ENCODE measurements around the gene DOCK2. TPM values are rescaled to one million over a fixed set of nuclear protein-coding genes. Genes with fewer than 3 reads are reported as not detected.

DOCK2 gene
- polyA plus RNA-seq, 1 of the 3 experiments (the other 2 are of a cell fraction), result 3.8 TPM

DNA sequence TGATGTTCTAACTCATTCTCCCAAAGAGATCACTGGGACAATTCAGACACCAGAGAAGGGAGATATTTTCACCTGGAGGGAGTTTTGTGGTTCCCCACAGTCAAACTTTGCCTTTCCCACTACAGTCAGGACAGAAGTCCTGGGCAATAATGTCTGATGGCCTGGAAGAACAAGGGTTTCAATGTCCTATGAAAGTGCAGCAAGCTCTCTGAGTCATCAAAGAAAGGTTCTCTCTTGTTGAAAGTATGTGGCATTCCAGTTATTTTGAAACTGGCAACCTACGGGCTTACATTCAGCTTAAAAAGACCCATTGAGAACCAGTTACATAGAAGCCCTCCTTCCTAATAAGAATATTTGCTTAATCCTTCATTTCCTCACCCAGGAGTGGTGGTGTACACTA lies 239.3 kb downstream of the DOCK2 start:
- no peak for TF ChIP-seq GABPA (IDR thresholded peaks at IDR 0.05; ENCODE audit: low read depth)
- TF ChIP-seq RAD21 (IDR thresholded peaks at IDR 0.05; ENCODE audit: low read length), result no peak
- no peak for TF ChIP-seq GATA2 (CRISPR knock-in tag; IDR thresholded peaks at IDR 0.05)
- no peak for TF ChIP-seq POLR2AphosphoS5 (IDR thresholded peaks at IDR 0.05; ENCODE audit: low read depth, low read length)
- TF ChIP-seq RCOR1 (IDR thresholded peaks at IDR 0.05; ENCODE audit: low read length), result no peak
- TF ChIP-seq, protein P1, sequence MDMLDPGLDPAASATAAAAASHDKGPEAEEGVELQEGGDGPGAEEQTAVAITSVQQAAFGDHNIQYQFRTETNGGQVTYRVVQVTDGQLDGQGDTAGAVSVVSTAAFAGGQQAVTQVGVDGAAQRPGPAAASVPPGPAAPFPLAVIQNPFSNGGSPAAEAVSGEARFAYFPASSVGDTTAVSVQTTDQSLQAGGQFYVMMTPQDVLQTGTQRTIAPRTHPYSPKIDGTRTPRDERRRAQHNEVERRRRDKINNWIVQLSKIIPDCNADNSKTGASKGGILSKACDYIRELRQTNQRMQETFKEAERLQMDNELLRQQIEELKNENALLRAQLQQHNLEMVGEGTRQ (IDR thresholded peaks at IDR 0.05; ENCODE audit: borderline replicate concordance, low read depth, low read length), result no peak
- TF ChIP-seq TAF1 (IDR thresholded peaks at IDR 0.05; ENCODE audit: borderline replicate concordance, low read depth, low read length), result no peak
- no peak for TF ChIP-seq RFX5 (IDR thresholded peaks at IDR 0.05; ENCODE audit: low read length)
- TF ChIP-seq SIN3A (IDR thresholded peaks at IDR 0.05; ENCODE audit: borderline replicate concordance, low read depth, low read length), result no peak
- TF ChIP-seq, protein P2, sequence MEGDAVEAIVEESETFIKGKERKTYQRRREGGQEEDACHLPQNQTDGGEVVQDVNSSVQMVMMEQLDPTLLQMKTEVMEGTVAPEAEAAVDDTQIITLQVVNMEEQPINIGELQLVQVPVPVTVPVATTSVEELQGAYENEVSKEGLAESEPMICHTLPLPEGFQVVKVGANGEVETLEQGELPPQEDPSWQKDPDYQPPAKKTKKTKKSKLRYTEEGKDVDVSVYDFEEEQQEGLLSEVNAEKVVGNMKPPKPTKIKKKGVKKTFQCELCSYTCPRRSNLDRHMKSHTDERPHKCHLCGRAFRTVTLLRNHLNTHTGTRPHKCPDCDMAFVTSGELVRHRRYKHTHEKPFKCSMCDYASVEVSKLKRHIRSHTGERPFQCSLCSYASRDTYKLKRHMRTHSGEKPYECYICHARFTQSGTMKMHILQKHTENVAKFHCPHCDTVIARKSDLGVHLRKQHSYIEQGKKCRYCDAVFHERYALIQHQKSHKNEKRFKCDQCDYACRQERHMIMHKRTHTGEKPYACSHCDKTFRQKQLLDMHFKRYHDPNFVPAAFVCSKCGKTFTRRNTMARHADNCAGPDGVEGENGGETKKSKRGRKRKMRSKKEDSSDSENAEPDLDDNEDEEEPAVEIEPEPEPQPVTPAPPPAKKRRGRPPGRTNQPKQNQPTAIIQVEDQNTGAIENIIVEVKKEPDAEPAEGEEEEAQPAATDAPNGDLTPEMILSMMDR (IDR thresholded peaks at IDR 0.05), result no peak
- TF ChIP-seq RXRA (IDR thresholded peaks at IDR 0.05; ENCODE audit: borderline replicate concordance, low read depth), result no peak
- no peak for TF ChIP-seq CHD2 (IDR thresholded peaks at IDR 0.05; ENCODE audit: low read length, partially characterized antibody)
- no peak for TF ChIP-seq FOXM1 (IDR thresholded peaks at IDR 0.05; ENCODE audit: low read depth)
- no peak for TF ChIP-seq EZH2phosphoT487 (IDR thresholded peaks at IDR 0.05; ENCODE audit: borderline replicate concordance, low read depth)
- no peak for TF ChIP-seq JUND (IDR thresholded peaks at IDR 0.05)
- TF ChIP-seq, protein P3, sequence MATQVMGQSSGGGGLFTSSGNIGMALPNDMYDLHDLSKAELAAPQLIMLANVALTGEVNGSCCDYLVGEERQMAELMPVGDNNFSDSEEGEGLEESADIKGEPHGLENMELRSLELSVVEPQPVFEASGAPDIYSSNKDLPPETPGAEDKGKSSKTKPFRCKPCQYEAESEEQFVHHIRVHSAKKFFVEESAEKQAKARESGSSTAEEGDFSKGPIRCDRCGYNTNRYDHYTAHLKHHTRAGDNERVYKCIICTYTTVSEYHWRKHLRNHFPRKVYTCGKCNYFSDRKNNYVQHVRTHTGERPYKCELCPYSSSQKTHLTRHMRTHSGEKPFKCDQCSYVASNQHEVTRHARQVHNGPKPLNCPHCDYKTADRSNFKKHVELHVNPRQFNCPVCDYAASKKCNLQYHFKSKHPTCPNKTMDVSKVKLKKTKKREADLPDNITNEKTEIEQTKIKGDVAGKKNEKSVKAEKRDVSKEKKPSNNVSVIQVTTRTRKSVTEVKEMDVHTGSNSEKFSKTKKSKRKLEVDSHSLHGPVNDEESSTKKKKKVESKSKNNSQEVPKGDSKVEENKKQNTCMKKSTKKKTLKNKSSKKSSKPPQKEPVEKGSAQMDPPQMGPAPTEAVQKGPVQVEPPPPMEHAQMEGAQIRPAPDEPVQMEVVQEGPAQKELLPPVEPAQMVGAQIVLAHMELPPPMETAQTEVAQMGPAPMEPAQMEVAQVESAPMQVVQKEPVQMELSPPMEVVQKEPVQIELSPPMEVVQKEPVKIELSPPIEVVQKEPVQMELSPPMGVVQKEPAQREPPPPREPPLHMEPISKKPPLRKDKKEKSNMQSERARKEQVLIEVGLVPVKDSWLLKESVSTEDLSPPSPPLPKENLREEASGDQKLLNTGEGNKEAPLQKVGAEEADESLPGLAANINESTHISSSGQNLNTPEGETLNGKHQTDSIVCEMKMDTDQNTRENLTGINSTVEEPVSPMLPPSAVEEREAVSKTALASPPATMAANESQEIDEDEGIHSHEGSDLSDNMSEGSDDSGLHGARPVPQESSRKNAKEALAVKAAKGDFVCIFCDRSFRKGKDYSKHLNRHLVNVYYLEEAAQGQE (IDR thresholded peaks at IDR 0.05; ENCODE audit: low read depth, low read length), result no peak
- TF ChIP-seq NRF1 (IDR thresholded peaks at IDR 0.05; ENCODE audit: low read depth, low read length), result no peak
- no peak for TF ChIP-seq MXI1 (IDR thresholded peaks at IDR 0.05; ENCODE audit: low read depth, low read length)
- TF ChIP-seq, protein P4, sequence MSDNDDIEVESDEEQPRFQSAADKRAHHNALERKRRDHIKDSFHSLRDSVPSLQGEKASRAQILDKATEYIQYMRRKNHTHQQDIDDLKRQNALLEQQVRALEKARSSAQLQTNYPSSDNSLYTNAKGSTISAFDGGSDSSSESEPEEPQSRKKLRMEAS (IDR thresholded peaks at IDR 0.05; ENCODE audit: low read depth), result no peak
- no peak overlapping the region for H3K9ac ChIP-seq
- H3K4me2 ChIP-seq, result no peak overlapping the region
- DNase-seq, result no peak
- 78% methylated on average over 1 of the region's 1 CpG for WGBS (ENCODE audit: low lambda C conversion rate)
- no peaks in the 10 kb centered on the region for H4K20me1 ChIP-seq (ENCODE audit: insufficient read depth)
- POLR2A ChIA-PET, result no interaction called here
- H3K27ac ChIP-seq (ENCODE audit: low read depth in 2 of 2, low read length in 1 of 2), result no peak overlapping the region; a peak in 1 of 4 replicates
- no peaks in the 10 kb centered on the region for H3K9me2 ChIP-seq
- no peak overlapping the region for H2AFZ ChIP-seq (ENCODE audit: low read depth)
- CTCF ChIA-PET, result interaction anchor here (1.6 kb wide), 1 partner anchor 104 kb away, joined by 4 read pairs; the partner anchor contains the start of gene INSYN2B
- no peaks in the 10 kb centered on the region for H3K9me3 ChIP-seq
- H3F3A ChIP-seq (replicated peaks; ENCODE audit: insufficient read depth), result no peaks in the 10 kb centered on the region
- no peaks in the 10 kb centered on the region; a peak in 1 of 4 replicates for H3K4me1 ChIP-seq (ENCODE audit: control insufficient read depth in 1 of 2, insufficient read depth in 2 of 2, low read depth in 1 of 2, low read length in 1 of 2)
- no peaks in the 10 kb centered on the region for H3K79me2 ChIP-seq (ENCODE audit: insufficient read depth)
- no peaks in the 10 kb centered on the region for H3K27me3 ChIP-seq (ENCODE audit: insufficient read depth)
- no peak overlapping the region for H3K4me3 ChIP-seq (ENCODE audit: low read depth in 2 of 2, low read length in 1 of 2)
- H3K36me3 ChIP-seq (replicated peaks in 1 of 2; ENCODE audit: control insufficient read depth in 1 of 2, insufficient read depth in 2 of 2, low read length in 1 of 2), result peaks cover 0 to 48% of the 10 kb centered on the region in 2 experiments

Measured in SK-N-SH (cell line).